ENCODE measurements around the gene HMGN5. TPM values are rescaled to one million over a fixed set of nuclear protein-coding genes. Genes with fewer than 3 reads are reported as not detected.

Gene HMGN5
- total and polyA plus RNA-seq, 2 of the 8 experiments (the other 6 are each of a cell fraction or from before 2014, with no cell fraction given): 6.0 to 20.4 TPM

DNA sequence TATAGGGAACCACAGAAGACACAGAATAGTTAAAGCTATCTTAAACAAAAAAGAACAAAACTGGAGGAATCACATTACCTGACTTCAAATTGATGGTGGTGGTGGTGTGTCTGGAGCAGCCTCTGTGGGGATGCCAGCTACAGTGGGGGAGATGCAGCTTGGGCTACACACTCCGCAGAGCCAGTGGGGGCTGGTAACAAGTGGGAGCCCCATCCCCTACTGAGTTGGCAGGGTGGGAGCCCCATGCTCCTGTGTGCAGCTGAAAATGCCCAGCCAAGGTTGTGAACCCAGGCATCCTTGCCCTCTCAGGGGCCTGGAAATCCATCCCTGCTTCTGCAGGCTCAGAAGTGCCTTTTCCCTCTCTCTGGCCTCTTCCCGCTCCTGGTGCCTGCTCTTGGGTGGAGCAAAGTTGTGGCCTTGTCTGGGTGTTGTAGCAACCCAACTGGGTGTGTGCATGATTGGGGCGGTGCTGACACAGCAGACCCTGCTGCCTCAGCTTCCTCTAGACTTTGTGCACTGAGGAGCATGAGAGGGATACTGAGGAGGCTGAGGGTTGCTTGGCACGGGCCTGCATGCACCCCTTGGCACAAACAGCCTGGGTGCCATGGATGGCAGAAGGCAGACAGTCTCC is 39.1 kb upstream of the HMGN5 start:
- H3K4ac ChIP-seq (replicated peaks; ENCODE audit: insufficient read length, low read depth, low read length): no peak overlapping the region
- H4K91ac ChIP-seq (replicated peaks; ENCODE audit: insufficient read length, low read length): no peak overlapping the region
- 100% methylated on average over 2 of the region's 4 CpGs; no CpG with 5 or more reads in 1 of the 2 experiments for WGBS, 2 experiments (ENCODE audit: extremely low coverage in 1 of 2, insufficient coverage in 1 of 2, insufficient read length in 1 of 2, insufficient replicate concordance in 2 of 2, low coverage in 1 of 2, low lambda C conversion rate in 2 of 2, missing lambda C conversion rate in 1 of 2)
- no peaks in the 10 kb centered on the region for H3K27me3 ChIP-seq (replicated peaks in 1 of 4; ENCODE audit: control insufficient read depth in 3 of 4, extremely low read depth in 1 of 4, insufficient read depth in 3 of 4, low read length in 3 of 4)
- no peak overlapping the region for H3K4me3 ChIP-seq (ENCODE audit: extremely low read depth in 1 of 4, insufficient read depth in 2 of 4, low read depth in 3 of 4, low read length in 4 of 4)
- no peaks in the 10 kb centered on the region; a peak in 1 of 4 replicates for H3K79me2 ChIP-seq (ENCODE audit: control insufficient read depth in 1 of 2, insufficient read depth in 2 of 2, low read length in 2 of 2)
- no peak overlapping the region for H2AFZ ChIP-seq (ENCODE audit: low read length)
- ChIA-PET CTCF (ENCODE audit: partially characterized antibody) (interaction anchor here (0.5 to 0.6 kb wide), 2 partner anchors 24 to 463 kb away, joined by 4 read pairs; no protein-coding TSS in a partner anchor), POLR2A (ENCODE audit: partially characterized antibody) (no interaction called here)
- no peak overlapping the region for H3K4me2 ChIP-seq (ENCODE audit: insufficient read depth in 1 of 2, low read depth in 2 of 2, low read length in 2 of 2)
- no peak overlapping the region for H3K14ac ChIP-seq (ENCODE audit: insufficient read length)
- no peaks in the 10 kb centered on the region for H3K4me1 ChIP-seq (replicated peaks in 1 of 4; ENCODE audit: control insufficient read depth in 3 of 4, insufficient read depth in 4 of 4, low read length in 3 of 4)
- no peak overlapping the region for H2BK12ac ChIP-seq (ENCODE audit: low read depth, low read length)
- no peak overlapping the region for H3K56ac ChIP-seq (replicated peaks; ENCODE audit: insufficient read length, low read depth, low read length)
- no peaks in the 10 kb centered on the region for H3K79me1 ChIP-seq (ENCODE audit: low read depth, low read length)
- no peak overlapping the region for H2BK15ac ChIP-seq (ENCODE audit: low read length)
- H2BK20ac ChIP-seq (ENCODE audit: low read length): no peak overlapping the region
- H4K5ac ChIP-seq (ENCODE audit: insufficient read length, low read depth, low read length): no peak overlapping the region
- H3K36me3 ChIP-seq (ENCODE audit: control insufficient read depth in 2 of 4, insufficient read depth in 4 of 4, low read length in 3 of 4): no peaks in the 10 kb centered on the region
- no peak overlapping the region for H2BK120ac ChIP-seq (replicated peaks; ENCODE audit: low read depth, low read length)
- FAIRE-seq: no peak
- H3K9me3 ChIP-seq (ENCODE audit: insufficient read depth in 2 of 2, low read depth in 1 of 2, low read length in 1 of 2): no peaks in the 10 kb centered on the region
- no peak overlapping the region for H3K27ac ChIP-seq (ENCODE audit: low read depth, low read length)
- H2AK5ac ChIP-seq (ENCODE audit: low read depth, low read length): no peak overlapping the region
- no peak overlapping the region for H2BK5ac ChIP-seq (ENCODE audit: low read depth, low read length)
- H4K20me1 ChIP-seq (replicated peaks in 1 of 2; ENCODE audit: control insufficient read depth in 1 of 2, insufficient read depth in 2 of 2, low read length in 2 of 2): no peaks in the 10 kb centered on the region
- H4K8ac ChIP-seq (ENCODE audit: extremely low read depth, insufficient read depth, low read length): no peak overlapping the region
- no peak overlapping the region for H3K18ac ChIP-seq (ENCODE audit: extremely low read depth, low read length)
- no peak for DNase-seq (ENCODE audit: low read depth in 1 of 2, low spot score in 2 of 2)
- H3K23ac ChIP-seq (ENCODE audit: insufficient read length): no peak overlapping the region
- H3K23me2 ChIP-seq (ENCODE audit: low read depth, low read length): no peaks in the 10 kb centered on the region
- H3K9ac ChIP-seq (replicated peaks in 1 of 4; ENCODE audit: extremely low read depth in 1 of 4, low read depth in 3 of 4, low read length in 3 of 4): no peak overlapping the region
- TF ChIP-seq CBX5 (IDR thresholded peaks at IDR 0.05; ENCODE audit: low read depth, low read length) (no peak), YY1 (IDR thresholded peaks at IDR 0.05; ENCODE audit: low read depth, low read length) (no peak), SIRT6 (IDR thresholded peaks at IDR 0.05; ENCODE audit: low read length) (no peak), HDAC6 (IDR thresholded peaks at IDR 0.05; ENCODE audit: low read depth, low read length) (no peak), PHF8 (conservative IDR thresholded peaks at IDR 0.05; ENCODE audit: low read depth, low read length) (no peak), TCF12 (IDR thresholded peaks at IDR 0.05; ENCODE audit: low read depth, low read length) (no peak), GTF2F1 (IDR thresholded peaks at IDR 0.05; ENCODE audit: borderline replicate concordance, low read depth, low read length) (no peak), ZNF274 (IDR thresholded peaks at IDR 0.05; ENCODE audit: borderline replicate concordance, extremely low read depth, low read length) (no peak), SIX5 (IDR thresholded peaks at IDR 0.05; ENCODE audit: low read depth, low read length) (no peak), BRCA1 (IDR thresholded peaks at IDR 0.05; ENCODE audit: low read depth, low read length) (no peak), SUZ12 (IDR thresholded peaks at IDR 0.05; ENCODE audit: low read length) (no peak), BCL11A (IDR thresholded peaks at IDR 0.05; ENCODE audit: low read depth in 2 of 2, low read length in 2 of 2) (no peak), TAF7 (optimal IDR thresholded peaks at IDR 0.05; ENCODE audit: borderline replicate concordance, low read depth, low read length) (no peak), CHD1 (IDR thresholded peaks at IDR 0.05; ENCODE audit: low read depth, low read length) (no peak)
- TF ChIP-seq, protein P1, sequence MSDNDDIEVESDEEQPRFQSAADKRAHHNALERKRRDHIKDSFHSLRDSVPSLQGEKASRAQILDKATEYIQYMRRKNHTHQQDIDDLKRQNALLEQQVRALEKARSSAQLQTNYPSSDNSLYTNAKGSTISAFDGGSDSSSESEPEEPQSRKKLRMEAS (IDR thresholded peaks at IDR 0.05): no peak

Measured in H1 (cell line).